ENCODE data around the gene PTGES2.

Gene PTGES2

DNA sequence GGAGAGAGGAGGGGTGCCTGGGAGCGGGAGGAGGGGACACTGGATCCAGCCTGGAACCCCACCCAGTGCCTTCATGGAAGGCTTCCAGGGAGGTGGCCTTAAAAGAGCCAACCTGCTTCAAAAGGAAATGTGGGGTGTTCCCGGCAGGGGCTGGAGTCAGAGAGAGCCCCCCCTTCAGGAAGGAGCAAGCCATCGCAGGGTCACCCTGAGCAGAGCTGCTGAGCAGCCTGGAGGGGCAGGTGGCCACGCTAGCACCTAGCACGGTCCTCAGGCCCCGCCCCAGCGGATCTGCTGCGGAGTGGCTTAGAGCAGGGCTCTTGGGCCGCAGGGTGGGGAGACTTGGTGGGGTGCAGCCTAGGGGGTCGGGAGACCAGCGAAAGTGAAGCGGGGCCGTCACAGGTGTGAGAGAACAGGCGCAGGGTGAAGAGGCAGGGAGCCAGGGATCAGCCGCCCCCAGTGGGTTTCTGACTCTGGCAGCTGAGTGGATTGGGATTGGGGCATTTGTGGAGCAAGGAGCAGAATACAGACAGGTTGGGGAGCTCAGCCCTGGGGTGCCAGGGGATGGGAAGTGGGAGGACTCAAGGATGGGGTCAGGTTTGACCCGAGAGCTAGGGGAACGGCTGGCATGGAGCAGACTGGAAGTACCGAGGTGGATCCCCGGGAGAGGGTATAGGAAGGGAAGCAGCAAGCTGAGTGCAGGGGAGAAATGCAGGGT lies 23.2 kb upstream of the PTGES2 start:
- Histone ChIP-seq H3K79me2 (ENCODE audit: low read length) (no peaks in the 10 kb centered on the region), H4K20me1 (ENCODE audit: insufficient read depth, low read length) (no peaks in the 10 kb centered on the region), H3K4me3 (ENCODE audit: low read length) (no peak overlapping the region), H3K27ac (ENCODE audit: low read length) (no peak overlapping the region), H3K9ac (ENCODE audit: low read length) (no peak overlapping the region), H3K27me3 (replicated peaks; ENCODE audit: insufficient read depth, low read length) (peaks cover 7% of the 10 kb centered on the region; the same call in 1 of the 2 replicates), H3K4me2 (ENCODE audit: low read depth, low read length) (no peak overlapping the region), H2AFZ (ENCODE audit: low read length) (no peak overlapping the region), H3F3A (ENCODE audit: insufficient read depth, low read length) (no peaks in the 10 kb centered on the region), H3K36me3 (replicated peaks; ENCODE audit: insufficient read depth, low read length) (no peaks in the 10 kb centered on the region), H3K4me1 (ENCODE audit: low read length) (no peaks in the 10 kb centered on the region), H3K9me2 (replicated peaks; ENCODE audit: insufficient read depth, low read length) (no peaks in the 10 kb centered on the region), H3K9me3 (replicated peaks; ENCODE audit: insufficient read depth, low read length) (no peaks in the 10 kb centered on the region)
- DNase-seq, result peak; percentile 19
- TF ChIP-seq EZH2phosphoT487 (IDR thresholded peaks at IDR 0.05; ENCODE audit: low read length), result no peak
- peak; percentile 34 for TF ChIP-seq CTCF (IDR thresholded peaks at IDR 0.05; ENCODE audit: low read length)

DNA sequence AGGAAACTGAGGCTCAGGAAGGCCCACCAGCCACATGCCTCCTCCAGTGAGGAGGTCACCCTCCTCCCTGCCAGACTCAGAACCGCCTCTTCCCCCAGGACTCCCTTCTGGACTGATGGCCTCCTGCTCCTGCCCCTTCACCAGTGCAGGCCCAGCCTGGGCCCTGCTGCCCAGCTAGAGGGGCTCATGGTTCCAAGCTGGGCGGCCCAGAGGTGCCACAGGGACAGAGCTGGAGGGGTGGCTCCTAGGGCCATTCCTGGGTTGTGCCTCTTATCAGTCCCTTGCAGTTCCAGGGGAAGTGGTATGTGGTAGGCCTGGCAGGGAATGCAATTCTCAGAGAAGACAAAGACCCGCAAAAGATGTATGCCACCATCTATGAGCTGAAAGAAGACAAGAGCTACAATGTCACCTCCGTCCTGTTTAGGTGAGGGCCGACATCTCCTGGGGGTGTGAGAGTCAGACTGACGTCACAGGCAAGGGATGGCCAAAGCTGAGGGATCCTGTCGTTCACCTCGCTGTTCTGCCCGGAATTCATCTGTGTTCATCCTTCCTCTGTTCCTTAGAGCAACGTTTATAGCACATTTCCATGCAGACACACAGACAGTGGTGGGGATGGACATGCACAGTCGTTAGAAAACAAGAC lies 22.5 kb upstream of the PTGES2 start:
- H3F3A ChIP-seq (ENCODE audit: insufficient read depth, low read length), result no peaks in the 10 kb centered on the region
- H3K4me2 ChIP-seq (ENCODE audit: low read depth, low read length), result no peak overlapping the region
- TF ChIP-seq CTCF (IDR thresholded peaks at IDR 0.05; ENCODE audit: low read length) (no peak), EZH2 (optimal IDR thresholded peaks at IDR 0.05; ENCODE audit: low read depth, low read length) (no peak), EZH2phosphoT487 (IDR thresholded peaks at IDR 0.05; ENCODE audit: low read length) (no peak)

GRCh38 chr9:128149001-128149701 lies 21.6 kb upstream of the PTGES2 start, which contains the start of gene LCN2:
LCN2 (plus strand) TSS chr9:128149453; CDS start chr9:128149526, 73 bp downstream.
- Histone ChIP-seq H3K4me1 (ENCODE audit: low read length) (no peaks in the 10 kb centered on the region), H3K4me3 (ENCODE audit: low read length) (no peak within 1 kb of the TSS)

More for the DNA sequence above, 22.5 kb upstream of the PTGES2 start:
- DNase-seq, result no peak
- Histone ChIP-seq H3K79me2 (ENCODE audit: low read length) (no peaks in the 10 kb centered on the region), H3K27me3 (replicated peaks; ENCODE audit: insufficient read depth, low read length) (peaks cover 7% of the 10 kb centered on the region; the same call in 1 of the 2 replicates), H2AFZ (ENCODE audit: low read length) (no peak overlapping the region), H3K4me1 (ENCODE audit: low read length) (no peaks in the 10 kb centered on the region), H3K27ac (ENCODE audit: low read length) (no peak overlapping the region), H3K9ac (ENCODE audit: low read length) (no peak overlapping the region), H3K36me3 (replicated peaks; ENCODE audit: insufficient read depth, low read length) (no peaks in the 10 kb centered on the region), H3K9me2 (replicated peaks; ENCODE audit: insufficient read depth, low read length) (no peaks in the 10 kb centered on the region), H3K9me3 (replicated peaks; ENCODE audit: insufficient read depth, low read length) (no peaks in the 10 kb centered on the region), H4K20me1 (ENCODE audit: insufficient read depth, low read length) (no peaks in the 10 kb centered on the region), H3K4me3 (ENCODE audit: low read length) (no peak overlapping the region)

More at GRCh38 chr9:128149001-128149701, 21.6 kb upstream of the PTGES2 start, which contains the start of gene LCN2:
- Histone ChIP-seq H3K27me3 (replicated peaks; ENCODE audit: insufficient read depth, low read length) (peaks cover 7% of the 10 kb centered on the region; the same call in 1 of the 2 replicates), H4K20me1 (ENCODE audit: insufficient read depth, low read length) (no peaks in the 10 kb centered on the region), H3K4me2 (ENCODE audit: low read depth, low read length) (no peak within 1 kb of the TSS), H3K79me2 (ENCODE audit: low read length) (no peaks in the 10 kb centered on the region), H3K36me3 (replicated peaks; ENCODE audit: insufficient read depth, low read length) (no peaks in the 10 kb centered on the region), H3K9ac (ENCODE audit: low read length) (no peak within 1 kb of the TSS), H3F3A (ENCODE audit: insufficient read depth, low read length) (no peaks in the 10 kb centered on the region), H3K9me2 (replicated peaks; ENCODE audit: insufficient read depth, low read length) (no peaks in the 10 kb centered on the region), H3K9me3 (replicated peaks; ENCODE audit: insufficient read depth, low read length) (no peaks in the 10 kb centered on the region), H2AFZ (ENCODE audit: low read length) (no peak within 1 kb of the TSS), H3K27ac (ENCODE audit: low read length) (no peak within 1 kb of the TSS)
- no peak for DNase-seq
- TF ChIP-seq EZH2phosphoT487 (IDR thresholded peaks at IDR 0.05; ENCODE audit: low read length), result no peak
- no peak for TF ChIP-seq CTCF (IDR thresholded peaks at IDR 0.05; ENCODE audit: low read length)
- TF ChIP-seq EZH2 (optimal IDR thresholded peaks at IDR 0.05; ENCODE audit: low read depth, low read length), result no peak

All from MM.1S (cell line).